Measurements from ENCODE around the gene NPPA.
A peak's percentile ranks its signal among the peaks of the same experiment; 100 is the strongest.

The NPPA gene

GRCh38 chr1:11873395-11874257 lies 26.0 kb upstream of the NPPA start:
- no peak for DNase-seq

GRCh38 chr1:11872545-11872944 lies 25.0 kb upstream of the NPPA start:
- no peak for DNase-seq

GRCh38 chr1:11869650-11870207 lies 22.1 kb upstream of the NPPA start:
- no peak for DNase-seq

GRCh38 chr1:11869104-11869503 lies 21.5 kb upstream of the NPPA start:
- DNase-seq, result no peak

GRCh38 chr1:11868331-11868980 lies 20.9 kb upstream of the NPPA start:
- no peak for DNase-seq

- peak; percentile 44 for DNase-seq
Measured at GRCh38 chr1:11862890-11863289, 15.3 kb upstream of the NPPA start.

- no peak for DNase-seq
Measured at GRCh38 chr1:11860587-11860986, 13.0 kb upstream of the NPPA start.

GRCh38 chr1:11860083-11860482 lies 12.5 kb upstream of the NPPA start:
- no peak for DNase-seq

- DNase-seq, result peak; percentile 87
Measured at GRCh38 chr1:11858968-11859871, 11.6 kb upstream of the NPPA start.

- DNase-seq, result no peak
Measured at GRCh38 chr1:11858613-11858967, 11.0 kb upstream of the NPPA start, which contains the start of gene NPPB. Gene NPPB, minus strand, starts transcription at chr1:11858945. Its CDS starts 112 bp downstream, at chr1:11858833.

- DNase-seq, result no peak
Measured at GRCh38 chr1:11858158-11858557, 10.6 kb upstream of the NPPA start.

- DNase-seq, result no peak
Measured at GRCh38 chr1:11857164-11857851, 9.7 kb upstream of the NPPA start.

GRCh38 chr1:11856698-11857097 lies 9.1 kb upstream of the NPPA start:
- DNase-seq, result no peak

- no peak for DNase-seq
Measured at GRCh38 chr1:11855430-11855829, 7.8 kb upstream of the NPPA start.

- no peak for DNase-seq
Measured at GRCh38 chr1:11854519-11854918, 6.9 kb upstream of the NPPA start.

GRCh38 chr1:11851180-11851579 lies 3.6 kb upstream of the NPPA start:
- DNase-seq, result peak; percentile 77

GRCh38 chr1:11850156-11850555 lies 2.6 kb upstream of the NPPA start:
- DNase-seq, result no peak

- no peak for DNase-seq
Measured at GRCh38 chr1:11848373-11848700, 754 bp upstream of the NPPA start.

GRCh38 chr1:11845641-11846335 lies 1.8 kb downstream of the NPPA start:
- peak; percentile 44 for DNase-seq

- peak; percentile 58 for DNase-seq
Measured at GRCh38 chr1:11842154-11843041, 5.2 kb downstream of the NPPA start.

Measured in RPMI8226 (cell line).